HUDEP-2 (cell line): Measurements from ENCODE around the gene POT1.

Source experiments
- DNase-seq, 76 experiments: peaks; one replicate each; lab custom pipeline; 2025; ENCODE audit not compliant: unreplicated experiment in 76 of 76; lab: John Stamatoyannopoulos, UW

Gene POT1

DNA sequence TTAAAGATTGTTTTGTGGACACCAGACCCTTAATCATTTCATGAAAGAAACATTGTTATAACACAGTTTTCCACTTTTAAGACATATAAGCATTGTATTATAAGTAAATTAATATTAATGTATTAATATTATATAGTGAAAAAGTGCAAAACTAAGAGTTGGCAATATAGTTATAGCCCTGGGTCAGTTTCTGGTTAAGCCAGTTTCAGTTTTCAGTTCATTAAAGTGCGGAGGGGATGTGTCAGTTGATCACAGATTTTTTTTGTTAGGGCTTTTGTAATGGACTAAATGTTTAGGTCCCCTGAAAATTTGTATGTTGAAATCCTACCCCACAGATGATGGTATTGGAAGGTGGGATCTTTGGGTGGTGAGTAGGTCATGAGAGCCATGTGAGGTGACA, 118.3 kb downstream of the POT1 start:
- DNase-seq = no peak

DNA sequence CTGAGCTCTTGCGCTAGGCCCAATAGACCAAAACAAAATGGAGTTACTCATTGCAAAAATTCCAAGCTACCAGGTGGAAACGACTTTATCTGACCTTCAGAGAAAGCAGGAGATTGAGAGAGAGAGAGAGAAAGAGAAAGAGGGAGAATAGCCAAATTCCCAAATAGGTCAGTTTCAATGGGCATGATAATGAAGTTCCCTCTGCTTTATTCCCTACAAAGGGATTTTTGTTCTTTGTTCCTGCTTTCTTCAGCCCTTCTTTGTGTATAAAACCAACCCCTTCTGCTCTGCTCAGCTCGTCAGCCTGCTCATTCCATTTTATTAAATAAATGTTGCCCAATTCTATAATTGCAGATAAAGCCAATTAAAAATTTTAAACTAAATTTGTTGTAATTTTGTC, 119.0 kb downstream of the POT1 start:
- no peak for DNase-seq

DNA sequence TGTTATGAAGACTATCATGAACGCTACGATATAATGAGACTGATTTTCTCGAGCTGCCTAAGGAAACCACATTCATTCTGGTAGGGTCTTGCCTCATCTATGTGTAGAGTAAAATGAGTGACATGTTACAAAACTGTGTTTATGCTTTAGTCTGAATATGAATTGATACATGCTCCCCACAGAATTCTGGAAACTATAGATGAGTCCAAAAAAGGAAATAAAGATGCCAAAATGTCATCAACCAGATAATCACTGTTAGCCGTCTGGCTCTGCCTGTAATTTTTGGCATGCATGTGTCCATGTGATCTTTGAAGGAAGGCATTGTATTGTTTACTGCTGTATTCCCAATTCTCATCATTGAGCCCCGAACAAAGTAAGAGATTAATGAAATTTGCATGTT, 121.4 kb downstream of the POT1 start:
- DNase-seq = no peak

DNA sequence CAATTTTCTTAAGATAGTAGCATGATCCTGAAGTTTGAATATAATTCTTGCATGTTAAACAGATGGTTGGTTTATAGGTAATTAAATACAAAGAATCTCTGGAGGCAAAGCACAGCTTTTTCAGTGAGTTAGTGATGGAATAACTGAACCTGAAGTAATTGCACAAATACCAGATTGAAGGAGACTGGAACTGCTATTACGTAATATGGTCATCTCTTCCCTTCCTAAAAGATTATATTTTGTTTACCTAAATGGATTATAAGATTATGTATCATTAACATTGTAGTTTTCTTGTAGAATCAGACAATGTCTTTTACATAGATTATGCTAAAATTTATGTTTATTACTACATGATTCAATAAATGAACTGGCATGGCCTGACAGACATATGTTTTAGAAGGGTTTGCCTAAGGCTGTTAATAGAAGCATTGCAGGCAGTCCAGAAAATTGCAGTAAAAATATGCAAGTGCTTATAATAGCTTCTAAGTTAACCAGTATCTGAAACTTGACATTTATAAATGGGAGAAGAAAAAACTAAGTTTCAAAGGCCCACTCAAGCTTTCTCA, 128.2 kb downstream of the POT1 start:
- DNase-seq = no peak

DNA sequence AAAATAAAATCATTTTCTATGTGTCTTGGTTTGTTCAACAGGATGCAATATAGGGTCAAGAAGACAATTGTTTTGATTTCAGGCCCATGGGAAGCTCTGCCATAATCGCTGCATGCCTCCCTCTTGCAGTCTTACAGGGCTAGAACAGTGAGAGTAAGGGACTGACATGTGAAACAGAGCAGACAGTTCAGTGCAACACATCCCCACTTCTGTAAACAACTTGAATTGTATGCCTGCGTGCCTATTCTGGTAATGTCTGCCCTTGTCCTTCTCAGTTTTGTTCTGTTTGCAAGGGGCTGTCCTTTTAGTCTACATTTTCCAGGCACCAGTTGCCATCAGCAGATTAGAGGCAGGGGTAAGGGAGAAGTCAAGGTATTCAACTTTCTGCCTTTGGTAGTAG, 129.2 kb downstream of the POT1 start:
- DNase-seq = no peak

DNA sequence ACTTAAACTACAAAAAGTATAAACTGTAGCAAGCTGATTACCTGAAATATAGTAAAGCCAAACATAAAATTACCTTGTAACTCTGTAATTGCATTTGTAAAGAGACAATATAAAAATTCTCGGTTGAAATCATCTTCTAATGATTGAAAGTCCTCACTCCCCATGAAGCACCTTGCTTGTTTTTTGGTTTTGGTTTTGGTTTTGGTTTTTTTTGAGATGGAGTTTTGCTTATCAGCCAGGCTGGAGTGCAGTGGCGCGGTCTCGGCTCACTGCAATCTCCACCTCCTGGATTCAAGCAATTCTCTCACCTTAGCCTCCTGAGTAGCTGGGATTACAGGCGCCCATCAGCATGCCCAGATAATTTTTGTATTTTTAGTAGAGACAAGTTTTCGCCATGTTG, 130.2 kb downstream of the POT1 start:
- no peak for DNase-seq

DNA sequence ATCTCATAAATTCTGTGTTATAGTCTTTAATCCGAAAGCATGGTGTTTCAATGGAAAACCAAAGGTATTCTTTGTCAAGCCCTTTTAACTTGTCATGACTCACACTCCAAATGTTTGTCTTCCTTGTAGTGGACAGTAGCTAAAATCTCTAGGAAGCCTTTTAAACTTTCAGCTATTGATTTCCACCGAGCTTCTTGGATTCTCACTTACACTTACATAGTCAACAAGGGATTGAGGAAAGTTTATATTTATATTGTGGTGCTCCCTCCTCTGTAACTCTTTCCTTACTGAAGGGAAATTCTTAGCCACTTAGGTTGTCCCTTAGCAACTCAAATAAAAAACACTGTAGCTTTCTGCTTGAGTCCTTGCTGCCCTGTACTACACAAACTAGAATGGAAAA, 132.9 kb downstream of the POT1 start:
- no peak for DNase-seq

DNA sequence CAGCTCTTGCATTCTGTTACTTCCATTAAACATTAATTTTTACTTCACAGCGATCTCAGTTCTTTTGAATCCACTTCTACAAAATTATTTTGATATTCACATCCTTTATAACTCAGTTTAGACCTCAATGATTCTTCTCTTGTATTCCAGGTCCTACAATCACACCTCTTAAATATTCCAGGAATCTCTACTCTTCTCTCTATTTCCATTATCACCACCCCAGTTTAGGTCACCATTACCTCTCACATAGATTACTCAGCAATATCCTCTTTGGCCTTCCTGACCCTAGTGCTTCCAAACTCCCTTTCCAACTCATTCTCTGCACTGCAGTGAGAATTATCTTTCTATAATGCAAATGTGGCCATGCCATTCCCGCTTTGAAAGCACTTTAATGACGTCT, 136.9 kb downstream of the POT1 start:
- no peak for DNase-seq

DNA sequence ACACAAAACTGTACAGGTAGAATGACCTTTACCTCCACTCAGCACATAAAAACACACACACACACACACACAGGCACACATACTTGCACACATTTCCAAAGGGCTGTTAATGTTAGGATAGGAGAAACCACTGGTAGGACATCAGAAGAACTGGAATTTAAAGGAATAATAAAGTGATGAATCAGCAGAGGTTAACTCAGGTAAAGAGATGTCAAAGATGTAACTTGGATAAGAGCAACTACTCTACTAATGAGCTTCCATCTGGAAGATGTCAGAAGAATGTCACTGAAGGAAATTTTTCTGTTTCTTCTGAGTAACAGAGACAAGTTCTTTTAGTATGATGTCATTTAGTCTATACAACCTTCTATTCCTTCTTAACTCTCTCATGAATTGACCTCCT, 137.6 kb downstream of the POT1 start:
- no peak for DNase-seq

DNA sequence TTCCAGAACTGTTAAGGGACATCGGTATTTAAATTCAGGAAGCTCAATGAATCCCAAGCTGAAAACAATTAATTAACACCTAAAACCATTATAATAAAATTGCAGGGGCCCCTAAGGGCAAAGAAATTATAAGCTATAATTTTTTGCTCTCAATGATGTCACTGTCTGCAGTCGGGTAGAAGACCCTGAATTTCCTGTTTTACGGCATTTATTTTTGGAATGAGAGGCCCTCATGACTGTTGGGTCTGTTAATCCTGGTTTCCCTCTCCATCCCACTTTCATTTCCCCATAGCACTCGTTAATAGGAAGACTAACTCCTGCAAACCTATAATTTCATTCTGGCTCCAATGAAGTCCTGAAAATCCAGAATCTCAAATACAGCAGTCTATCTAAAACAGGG, 138.2 kb downstream of the POT1 start:
- DNase-seq = no peak

DNA sequence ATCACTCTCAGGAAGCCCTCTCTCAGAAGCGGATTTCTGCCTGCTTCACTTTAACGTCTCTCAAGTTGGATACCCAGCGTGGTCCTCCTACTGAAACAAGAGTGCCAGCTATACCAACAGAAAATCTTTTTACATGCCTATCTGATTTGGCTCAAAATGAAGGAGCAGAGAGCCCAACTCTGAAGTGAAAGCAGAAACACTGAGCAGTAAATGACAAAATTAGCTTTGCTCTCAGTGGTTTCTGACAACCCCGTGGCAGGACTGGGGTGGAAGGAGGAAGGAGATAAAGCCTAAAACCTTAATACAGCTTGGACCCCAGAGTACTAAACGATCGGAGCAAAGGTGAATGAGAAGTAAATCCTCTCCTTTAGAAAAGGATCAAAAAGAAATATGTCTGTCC, 139.0 kb downstream of the POT1 start:
- DNase-seq = no peak

DNA sequence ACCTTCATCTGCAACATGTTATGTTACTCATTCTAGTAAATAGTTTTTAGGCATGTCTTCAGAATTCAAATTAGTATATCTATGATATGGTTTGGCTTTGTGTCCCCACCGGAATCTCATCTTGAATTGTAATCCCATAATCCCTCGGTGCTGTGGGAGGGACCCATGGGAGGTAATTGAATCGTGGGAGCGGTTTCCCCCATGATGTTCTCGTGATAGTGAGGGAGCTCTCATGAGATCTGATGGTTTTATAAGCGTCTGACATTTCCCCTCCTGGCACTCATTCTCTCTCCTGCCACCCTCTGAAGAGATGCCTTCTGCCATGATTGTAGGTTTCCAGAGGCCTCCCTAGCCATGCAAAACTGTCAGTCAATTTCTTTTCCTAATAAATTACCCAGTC, 143.6 kb downstream of the POT1 start:
- DNase-seq = no peak

DNA sequence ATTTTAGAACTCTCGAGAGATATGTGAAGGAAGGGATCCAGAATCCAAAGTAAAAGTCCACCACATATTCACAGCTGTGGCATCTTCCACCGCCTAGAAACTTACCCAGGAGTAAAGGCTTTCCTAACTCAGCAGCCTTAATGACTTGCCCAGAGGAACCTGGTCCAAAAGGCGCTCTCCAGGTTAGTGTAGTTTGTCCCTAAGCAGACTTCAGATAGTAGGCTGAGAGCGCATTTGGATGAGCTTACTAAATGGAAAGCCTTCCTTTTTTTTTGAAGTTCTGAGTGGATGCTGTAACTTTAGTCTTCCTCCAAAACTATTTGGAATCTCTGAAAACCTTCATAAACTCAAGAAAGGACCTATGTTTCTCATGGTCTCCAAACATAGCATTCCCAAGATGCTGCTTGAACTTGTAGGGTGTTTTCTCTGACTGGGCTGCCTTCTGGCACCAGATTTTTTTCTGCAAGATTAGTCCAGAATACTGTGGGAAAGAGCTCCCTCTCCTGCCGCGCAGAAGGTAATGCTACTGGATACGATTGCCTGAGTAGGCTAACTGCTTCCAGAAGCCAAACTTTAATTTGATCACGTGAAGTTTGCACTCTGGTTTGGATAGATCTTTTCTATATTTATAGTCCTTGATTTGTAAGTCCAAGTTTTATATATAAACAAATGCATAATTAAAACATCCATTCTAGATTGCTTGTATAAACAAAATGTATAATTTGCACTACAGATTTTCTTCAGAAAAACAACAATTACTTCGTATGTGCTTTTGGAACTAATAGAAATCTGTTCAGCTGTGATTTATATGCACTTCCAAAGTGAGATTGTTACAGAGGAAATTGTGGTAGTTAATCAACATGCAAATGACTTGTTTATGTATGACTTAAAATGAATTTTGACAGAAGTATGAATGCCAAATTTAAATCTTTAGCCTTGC, 144.5 kb downstream of the POT1 start:
- DNase-seq = peak in 16 of 76 experiments; percentile 1 to 51 (median 15)

DNA sequence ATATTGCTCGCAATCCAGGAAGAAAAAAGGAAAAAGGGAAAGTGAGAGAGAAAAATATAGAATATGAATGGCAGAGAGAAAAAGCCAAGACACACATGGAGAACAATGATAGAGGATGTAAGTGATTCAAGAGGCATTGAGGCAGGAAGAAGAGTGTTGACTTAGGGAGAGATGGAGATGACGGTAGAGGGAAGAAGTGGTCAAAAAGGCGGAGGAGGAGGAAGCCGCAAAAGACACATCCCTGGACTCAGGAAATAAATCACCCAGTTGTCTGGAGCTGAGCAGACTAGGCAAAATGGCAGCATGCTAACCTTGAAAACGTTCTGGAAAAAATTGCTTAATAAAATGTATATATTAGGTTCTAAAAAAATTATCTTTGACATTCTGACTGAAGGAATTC, 146.4 kb downstream of the POT1 start:
- DNase-seq = no peak

DNA sequence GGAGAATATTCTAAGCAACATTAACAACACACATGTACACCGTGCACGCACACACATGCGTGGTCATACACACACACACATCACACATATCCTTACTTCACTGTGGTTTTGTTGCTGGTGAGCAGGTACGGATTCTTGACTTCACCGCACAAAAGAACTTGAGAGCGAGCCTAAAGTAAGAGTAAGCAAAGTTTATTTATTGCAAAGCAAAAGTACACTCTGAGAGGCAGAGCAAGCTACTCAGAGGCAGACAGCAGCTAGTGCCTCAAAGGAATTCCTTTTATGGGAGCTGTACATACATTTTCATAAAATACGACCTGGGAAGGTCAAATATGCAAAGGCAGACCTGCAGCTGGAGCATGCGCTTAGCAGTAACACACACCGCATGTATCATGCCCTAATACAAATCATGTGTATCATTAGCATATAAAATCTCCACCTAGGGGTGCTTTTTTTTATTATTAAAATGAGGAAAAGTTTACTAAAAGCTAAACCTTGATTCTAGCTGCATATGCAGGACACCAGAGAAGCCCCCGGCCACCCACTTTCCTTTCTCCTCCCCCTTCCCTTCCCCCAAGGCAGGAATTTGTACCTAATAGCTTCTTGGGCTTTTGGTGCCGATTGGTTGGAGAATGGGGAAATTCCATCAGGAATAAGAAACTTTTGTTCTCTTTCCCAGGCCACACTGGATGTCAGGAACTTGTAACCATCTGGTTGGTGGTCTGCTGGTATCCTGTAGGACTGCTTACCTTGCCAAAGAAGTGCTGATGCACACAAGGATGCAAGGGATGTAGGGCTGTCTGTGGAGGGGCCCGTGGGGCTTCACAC, 147.5 kb downstream of the POT1 start:
- DNase-seq = no peak

DNA sequence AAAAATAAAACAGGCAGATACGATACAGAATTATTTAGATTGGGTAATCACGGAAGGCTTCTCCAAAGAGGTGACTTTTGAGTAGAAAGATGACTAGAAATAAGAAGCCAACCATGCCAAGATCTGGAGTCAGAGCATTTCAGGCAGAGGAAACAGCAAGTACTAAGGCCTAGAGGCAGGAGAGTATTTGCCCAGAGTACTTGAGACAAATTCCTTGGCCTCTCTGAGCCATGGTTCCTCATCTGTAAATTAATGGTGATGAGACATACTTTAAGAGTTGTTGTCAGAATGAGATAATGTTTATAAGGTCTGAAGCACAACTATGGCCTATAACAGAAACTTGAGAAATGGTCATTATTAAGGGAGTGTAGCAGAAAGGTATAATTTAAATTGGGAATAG, 148.2 kb downstream of the POT1 start:
- no peak for DNase-seq

DNA sequence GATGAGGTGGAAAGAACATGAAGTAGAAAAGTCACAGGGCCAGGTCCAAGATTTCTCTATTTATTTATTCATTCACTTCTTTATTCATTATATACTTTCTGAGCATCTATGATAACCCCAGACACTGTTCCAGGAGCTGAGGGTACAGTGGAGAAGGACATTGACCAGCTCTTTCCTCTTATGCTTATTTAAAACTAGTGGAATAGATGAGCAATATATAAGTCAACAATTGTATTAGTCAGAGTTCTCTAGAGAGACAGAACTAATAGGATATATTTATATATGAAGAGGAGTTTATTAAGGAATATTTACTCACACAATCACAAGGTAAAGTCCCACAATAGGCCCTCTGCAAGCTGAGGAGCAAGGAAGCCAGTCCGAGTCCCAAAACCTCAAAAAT, 149.0 kb downstream of the POT1 start:
- DNase-seq = no peak

DNA sequence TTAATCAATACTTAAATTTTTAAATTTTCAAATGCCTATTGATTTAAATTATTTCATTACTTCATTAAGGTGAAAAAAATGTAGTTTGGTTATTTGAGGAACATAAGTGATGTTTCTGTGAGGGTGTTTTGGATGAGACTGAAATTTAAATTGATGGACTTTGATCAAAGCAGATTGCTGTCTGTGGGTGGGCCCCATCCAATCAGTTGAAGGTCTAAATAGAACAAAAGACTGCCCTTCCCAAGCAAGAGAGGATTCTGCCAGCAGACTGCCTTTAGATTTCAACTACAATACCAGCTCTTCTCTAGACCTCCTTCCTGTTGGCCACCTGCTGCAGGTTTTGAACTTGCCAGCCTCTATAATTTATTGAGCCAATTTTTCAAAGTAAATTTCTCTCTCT, 149.6 kb downstream of the POT1 start:
- DNase-seq = no peak

DNA sequence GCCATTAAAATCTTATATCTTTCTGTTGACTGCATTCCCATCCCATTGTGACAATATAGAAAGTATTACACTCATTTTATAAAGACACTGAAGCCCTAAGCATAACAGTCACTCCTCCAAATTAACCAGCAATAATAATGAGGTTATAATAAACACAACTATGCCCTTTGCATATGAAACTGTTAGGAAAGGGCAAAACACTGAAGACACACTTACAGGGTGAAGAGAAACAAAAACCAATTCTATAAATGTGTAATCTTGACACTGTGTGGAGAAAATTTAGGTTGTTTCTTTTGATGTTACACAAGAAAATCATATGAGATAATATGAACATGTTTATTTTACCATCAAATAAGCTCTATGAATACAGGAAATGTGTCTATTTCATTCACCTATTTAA, 150.0 kb downstream of the POT1 start:
- no peak for DNase-seq

DNA sequence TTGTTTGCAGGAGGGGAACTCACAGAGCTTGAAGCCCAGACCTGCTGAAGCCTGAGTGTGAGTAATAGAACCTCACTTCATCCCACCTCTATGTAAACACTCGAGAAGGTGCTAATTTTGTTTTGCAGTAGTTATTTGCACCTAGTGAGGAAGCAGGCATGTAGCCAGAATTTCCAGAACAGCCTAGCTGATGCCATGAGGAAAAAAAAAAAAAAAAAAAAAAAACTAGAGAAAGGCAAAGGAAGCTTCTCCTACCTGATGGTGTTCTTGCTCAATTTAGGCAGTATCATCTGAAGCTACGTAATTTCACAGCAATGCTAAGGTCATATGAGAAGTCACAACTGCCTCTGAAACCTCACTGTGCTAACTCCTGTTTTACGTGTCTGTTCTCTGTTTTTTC, 150.4 kb downstream of the POT1 start:
- DNase-seq = no peak

DNA sequence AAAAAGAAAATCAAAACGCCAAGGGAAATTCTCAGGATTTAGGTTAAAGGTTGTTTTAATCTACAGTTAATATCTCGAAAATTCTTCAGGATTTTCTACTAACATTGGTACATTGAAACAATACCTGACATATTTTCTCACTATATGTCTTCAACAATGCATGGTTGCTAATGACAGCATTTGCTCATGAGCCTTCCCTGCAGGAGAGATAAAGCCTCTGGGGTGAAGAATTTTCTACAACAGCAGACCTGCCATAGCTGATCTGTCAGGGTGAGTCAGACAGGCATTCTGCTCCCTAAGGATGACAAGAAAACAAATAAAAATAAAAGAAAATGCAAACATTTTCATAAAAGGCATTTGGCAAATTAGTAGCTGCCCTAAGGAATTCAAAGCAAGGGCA, 152.4 kb downstream of the POT1 start:
- DNase-seq = no peak

DNA sequence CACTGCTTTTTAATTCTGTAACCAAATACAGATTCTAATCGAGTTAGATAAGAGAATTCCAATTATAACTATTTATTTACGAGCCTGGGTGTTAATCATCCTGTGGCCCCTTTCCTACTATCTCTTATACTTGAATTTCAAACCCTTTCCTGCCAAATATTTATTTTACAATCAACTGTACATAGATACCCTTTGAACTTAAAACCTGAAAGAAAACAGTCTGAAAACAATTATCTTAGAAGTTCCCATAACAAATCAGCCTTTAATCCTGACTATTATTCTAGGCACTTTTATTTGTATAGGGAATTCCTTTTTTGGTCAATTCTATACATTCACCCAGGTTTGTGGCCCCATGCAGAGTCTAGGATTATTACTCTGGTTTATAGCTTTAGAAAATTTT, 153.5 kb downstream of the POT1 start:
- no peak for DNase-seq
